ENCODE measurements around the gene RASA4.
"Not testable (repeated sequence)": the region's sequence is repeated elsewhere in the genome, so short reads cannot be mapped to it uniquely, and the experiment has no call there.

The RASA4 gene

GRCh38 chr7:102613575-102614345 is 2.8 kb downstream of the RASA4 start:
- H3K4me2 ChIP-seq (ENCODE audit: insufficient read depth, low read length): not testable (repeated sequence)

DNA sequence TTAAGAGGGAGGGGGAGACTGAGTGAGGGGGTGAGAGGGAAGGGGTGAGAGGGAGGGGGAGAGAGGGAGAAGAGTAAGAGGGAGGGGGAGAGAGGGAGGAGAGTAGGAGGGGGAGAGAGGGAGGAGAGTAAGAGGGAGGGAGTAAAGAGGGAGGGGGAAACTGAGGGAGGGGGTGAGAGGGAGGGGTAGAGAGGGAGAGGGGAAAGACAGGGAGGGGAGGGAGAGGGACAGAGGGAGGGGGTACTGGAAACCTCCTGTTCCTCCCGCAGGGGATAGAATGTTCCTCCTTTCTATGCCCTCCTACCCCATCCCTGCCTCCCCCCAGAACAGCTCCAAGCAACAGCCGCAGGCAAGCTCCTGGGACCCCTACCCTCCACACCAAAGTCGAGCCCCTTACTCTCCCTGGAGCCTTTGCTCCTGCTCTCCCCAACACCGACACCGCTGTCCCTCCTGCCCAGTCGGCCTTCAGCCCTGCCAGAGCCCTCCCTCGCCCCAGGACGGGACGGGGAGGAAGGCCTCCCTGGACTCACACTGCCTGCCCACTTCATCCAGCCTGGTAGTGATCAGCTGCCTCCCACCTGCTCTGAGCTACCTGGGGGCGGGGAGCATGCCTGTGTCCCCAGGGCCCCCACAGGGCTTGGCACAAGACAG is 4.8 kb downstream of the RASA4 start:
- Histone ChIP-seq H3K4me3 (ENCODE audit: low read depth in 1 of 2, low read length in 2 of 2) (peak overlapping the region in 1 of 2 experiments; percentile 42; a peak in 2 of 4 replicates), H3K4me2 (ENCODE audit: insufficient read depth, low read length) (peak overlapping the region; percentile 59)
- not testable (repeated sequence) for H3K27me3 ChIP-seq (ENCODE audit: insufficient read depth, low read length, poor library complexity); H3K36me3 ChIP-seq (ENCODE audit: insufficient read depth, low read length); H4K20me1 ChIP-seq (ENCODE audit: insufficient read depth, low read length); ATAC-seq (ENCODE audit: insufficient read depth, low read depth); H2AFZ ChIP-seq (ENCODE audit: low read depth, low read length); H3K79me2 ChIP-seq (ENCODE audit: insufficient read depth, low read length); H3K9ac ChIP-seq (ENCODE audit: low read depth, low read length); H3K9me3 ChIP-seq (ENCODE audit: insufficient read depth, low read length, severe bottlenecking); H3K27ac ChIP-seq (ENCODE audit: low read length); H3K4me1 ChIP-seq (ENCODE audit: insufficient read depth, low read length)
- DNase-seq: peak; percentile 39

More at GRCh38 chr7:102613575-102614345, 2.8 kb downstream of the RASA4 start:
- not testable (repeated sequence) for H2AFZ ChIP-seq (ENCODE audit: low read depth, low read length); H3K9me3 ChIP-seq (ENCODE audit: insufficient read depth, low read length, severe bottlenecking); H3K27me3 ChIP-seq (ENCODE audit: insufficient read depth, low read length, poor library complexity); ATAC-seq (ENCODE audit: insufficient read depth, low read depth); H3K36me3 ChIP-seq (ENCODE audit: insufficient read depth, low read length); H3K4me3 ChIP-seq (ENCODE audit: low read depth in 1 of 2, low read length in 2 of 2); H3K79me2 ChIP-seq (ENCODE audit: insufficient read depth, low read length); H4K20me1 ChIP-seq (ENCODE audit: insufficient read depth, low read length); H3K9ac ChIP-seq (ENCODE audit: low read depth, low read length); H3K4me1 ChIP-seq (ENCODE audit: insufficient read depth, low read length); H3K27ac ChIP-seq (ENCODE audit: low read length)
- DNase-seq: peak; percentile 7

DNA sequence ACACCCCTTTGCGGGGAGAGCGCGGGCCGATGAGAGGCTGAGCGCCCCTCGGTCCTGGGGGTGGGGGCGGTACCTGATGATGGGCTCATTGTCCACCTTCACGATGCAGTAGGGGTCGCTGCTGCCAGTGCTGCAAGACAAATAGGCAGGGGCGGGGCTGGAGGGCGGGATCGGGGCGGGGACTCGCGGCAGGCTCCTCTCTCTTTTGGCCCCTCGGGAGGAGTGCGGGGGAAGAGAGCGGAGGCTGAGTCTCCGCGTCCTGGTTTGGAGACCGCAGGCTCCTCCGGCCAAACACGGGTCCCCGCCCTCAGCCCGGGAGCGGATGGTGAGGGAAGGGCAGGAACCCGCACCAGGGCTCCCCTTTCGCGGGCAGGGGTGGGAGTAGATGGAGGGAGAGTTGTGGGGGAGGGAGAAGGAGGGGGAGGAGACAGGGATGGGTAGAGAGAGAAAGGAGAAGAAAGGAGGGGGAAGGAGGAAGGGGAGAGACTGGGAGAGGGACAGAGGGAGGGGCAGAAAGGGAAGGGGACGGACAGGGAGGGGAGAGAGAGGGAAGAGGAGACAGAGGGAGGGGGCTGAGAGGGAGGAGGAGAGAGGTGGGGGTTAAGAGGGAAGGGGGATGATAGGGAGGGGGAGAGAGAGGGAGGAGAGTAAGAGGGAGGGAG is 5.4 kb downstream of the RASA4 start:
- ATAC-seq (ENCODE audit: insufficient read depth, low read depth): peak; percentile 87
- not testable (repeated sequence) for H3K79me2 ChIP-seq (ENCODE audit: insufficient read depth, low read length); H2AFZ ChIP-seq (ENCODE audit: low read depth, low read length); DNase-seq; H3K27me3 ChIP-seq (ENCODE audit: insufficient read depth, low read length, poor library complexity); H3K4me3 ChIP-seq (ENCODE audit: low read depth in 1 of 2, low read length in 2 of 2); H4K20me1 ChIP-seq (ENCODE audit: insufficient read depth, low read length); H3K27ac ChIP-seq (ENCODE audit: low read length); H3K9me3 ChIP-seq (ENCODE audit: insufficient read depth, low read length, severe bottlenecking); H3K36me3 ChIP-seq (ENCODE audit: insufficient read depth, low read length); H3K4me1 ChIP-seq (ENCODE audit: insufficient read depth, low read length); H3K4me2 ChIP-seq (ENCODE audit: insufficient read depth, low read length); H3K9ac ChIP-seq (ENCODE audit: low read depth, low read length)

DNA sequence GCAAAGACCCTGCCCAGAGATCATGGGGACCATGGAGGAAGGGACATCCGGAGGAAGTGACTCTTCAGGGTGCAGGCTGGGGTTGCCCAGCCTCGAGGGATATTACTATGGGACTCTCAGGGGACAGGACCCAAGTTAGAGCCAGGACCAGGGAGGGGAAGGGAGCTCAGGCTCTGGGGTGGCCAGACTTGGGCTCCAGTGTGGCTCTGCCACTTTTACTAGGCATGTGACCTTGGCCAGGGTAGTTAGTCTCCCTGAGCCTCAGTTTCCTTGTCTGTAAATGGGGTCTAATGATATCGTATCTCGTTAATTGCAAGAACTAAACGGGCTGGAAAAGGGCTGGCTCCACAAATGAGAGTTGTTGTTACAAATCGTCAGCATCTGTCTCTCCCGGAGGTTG is 6.1 kb downstream of the RASA4 start:
- H3K9me3 ChIP-seq (ENCODE audit: insufficient read depth, low read length, severe bottlenecking); H3K27me3 ChIP-seq (ENCODE audit: insufficient read depth, low read length, poor library complexity); ATAC-seq (ENCODE audit: insufficient read depth, low read depth); DNase-seq; H3K4me1 ChIP-seq (ENCODE audit: insufficient read depth, low read length); H3K79me2 ChIP-seq (ENCODE audit: insufficient read depth, low read length); H3K36me3 ChIP-seq (ENCODE audit: insufficient read depth, low read length); H2AFZ ChIP-seq (ENCODE audit: low read depth, low read length); H3K4me2 ChIP-seq (ENCODE audit: insufficient read depth, low read length); H4K20me1 ChIP-seq (ENCODE audit: insufficient read depth, low read length); H3K4me3 ChIP-seq (ENCODE audit: low read depth in 1 of 2, low read length in 2 of 2); H3K27ac ChIP-seq (ENCODE audit: low read length); H3K9ac ChIP-seq (ENCODE audit: low read depth, low read length): not testable (repeated sequence)

DNA sequence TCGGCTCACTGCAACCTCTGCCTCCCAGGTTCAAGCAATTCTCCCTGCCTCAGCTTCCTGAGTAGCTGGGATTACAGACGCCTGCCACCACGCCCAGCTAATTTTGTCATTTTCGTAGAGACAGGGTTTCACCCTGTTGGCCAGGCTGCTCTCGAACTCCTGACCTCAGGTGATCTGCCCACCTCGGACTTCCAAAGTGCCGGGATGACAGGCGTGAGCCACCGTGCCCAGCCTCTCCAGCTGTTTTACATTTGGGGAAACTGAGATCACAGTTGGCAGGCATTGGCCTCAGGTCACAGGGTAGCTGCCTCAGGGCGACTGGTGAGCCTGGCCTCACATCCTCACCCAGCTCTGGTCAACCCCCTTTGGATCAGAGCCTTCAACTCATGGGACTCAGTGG is 6.8 kb downstream of the RASA4 start:
- ATAC-seq (ENCODE audit: insufficient read depth, low read depth); H3K27ac ChIP-seq (ENCODE audit: low read length): not testable (repeated sequence)

DNA sequence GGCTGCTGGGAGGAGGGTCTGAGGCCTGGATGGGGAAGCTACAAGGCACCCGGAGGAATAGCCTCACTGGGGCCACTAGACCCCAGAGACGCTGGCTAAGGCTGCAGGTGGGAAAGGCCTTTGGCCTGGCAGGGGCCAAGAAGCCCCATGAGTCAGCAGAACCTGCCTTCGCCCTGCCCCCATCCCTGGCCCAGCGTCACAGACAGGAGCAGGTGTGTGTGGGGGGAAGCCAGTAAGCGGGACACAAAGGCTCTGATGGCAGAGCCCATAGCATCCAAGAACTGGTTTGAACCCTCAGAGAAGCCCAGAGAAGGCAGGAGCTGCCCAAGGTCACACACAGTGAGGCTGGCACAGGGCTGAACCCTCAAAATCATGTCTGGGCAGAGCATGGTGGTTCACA is 9.7 kb downstream of the RASA4 start:
- H2AFZ ChIP-seq (ENCODE audit: low read depth, low read length); H3K79me2 ChIP-seq (ENCODE audit: insufficient read depth, low read length); H3K4me2 ChIP-seq (ENCODE audit: insufficient read depth, low read length); H3K27ac ChIP-seq (ENCODE audit: low read length); H3K9me3 ChIP-seq (ENCODE audit: insufficient read depth, low read length, severe bottlenecking); DNase-seq; H3K9ac ChIP-seq (ENCODE audit: low read depth, low read length); H3K4me1 ChIP-seq (ENCODE audit: insufficient read depth, low read length); H3K4me3 ChIP-seq (ENCODE audit: low read depth in 1 of 2, low read length in 2 of 2); H3K36me3 ChIP-seq (ENCODE audit: insufficient read depth, low read length); H4K20me1 ChIP-seq (ENCODE audit: insufficient read depth, low read length); H3K27me3 ChIP-seq (ENCODE audit: insufficient read depth, low read length, poor library complexity); ATAC-seq (ENCODE audit: insufficient read depth, low read depth): not testable (repeated sequence)

More for the DNA sequence above, 6.8 kb downstream of the RASA4 start:
- H3K9me3 ChIP-seq (ENCODE audit: insufficient read depth, low read length, severe bottlenecking); H3K79me2 ChIP-seq (ENCODE audit: insufficient read depth, low read length); H3K4me1 ChIP-seq (ENCODE audit: insufficient read depth, low read length); DNase-seq; H4K20me1 ChIP-seq (ENCODE audit: insufficient read depth, low read length); H3K27me3 ChIP-seq (ENCODE audit: insufficient read depth, low read length, poor library complexity); H3K4me3 ChIP-seq (ENCODE audit: low read depth in 1 of 2, low read length in 2 of 2); H3K4me2 ChIP-seq (ENCODE audit: insufficient read depth, low read length); H3K36me3 ChIP-seq (ENCODE audit: insufficient read depth, low read length); H2AFZ ChIP-seq (ENCODE audit: low read depth, low read length); H3K9ac ChIP-seq (ENCODE audit: low read depth, low read length): not testable (repeated sequence)

GRCh38 chr7:102604431-102605145 is 12.0 kb downstream of the RASA4 start:
- not testable (repeated sequence) for H3K36me3 ChIP-seq (ENCODE audit: insufficient read depth, low read length); H3K27ac ChIP-seq (ENCODE audit: low read length); DNase-seq; H4K20me1 ChIP-seq (ENCODE audit: insufficient read depth, low read length); H3K27me3 ChIP-seq (ENCODE audit: insufficient read depth, low read length, poor library complexity); H3K4me2 ChIP-seq (ENCODE audit: insufficient read depth, low read length); H3K4me1 ChIP-seq (ENCODE audit: insufficient read depth, low read length); H3K9ac ChIP-seq (ENCODE audit: low read depth, low read length); H3K9me3 ChIP-seq (ENCODE audit: insufficient read depth, low read length, severe bottlenecking); H3K4me3 ChIP-seq (ENCODE audit: low read depth in 1 of 2, low read length in 2 of 2); H2AFZ ChIP-seq (ENCODE audit: low read depth, low read length); H3K79me2 ChIP-seq (ENCODE audit: insufficient read depth, low read length)
- ATAC-seq (ENCODE audit: insufficient read depth, low read depth): 0 out of 3 replicates have a peak, but pooled peaks have one; percentile 27
